Inferior parietal cortex (tissue), 1 donor: ENCODE data around the gene CRLF1.
A peak's percentile ranks its signal among the peaks of the same experiment; 100 is the strongest.

Experiments used
- DNase-seq: peaks from one replicate; pipeline ENCODE4 v3.0.0-alpha.2; 2016; ENCODE audit errors: extremely low spot score

Gene CRLF1, protein sequence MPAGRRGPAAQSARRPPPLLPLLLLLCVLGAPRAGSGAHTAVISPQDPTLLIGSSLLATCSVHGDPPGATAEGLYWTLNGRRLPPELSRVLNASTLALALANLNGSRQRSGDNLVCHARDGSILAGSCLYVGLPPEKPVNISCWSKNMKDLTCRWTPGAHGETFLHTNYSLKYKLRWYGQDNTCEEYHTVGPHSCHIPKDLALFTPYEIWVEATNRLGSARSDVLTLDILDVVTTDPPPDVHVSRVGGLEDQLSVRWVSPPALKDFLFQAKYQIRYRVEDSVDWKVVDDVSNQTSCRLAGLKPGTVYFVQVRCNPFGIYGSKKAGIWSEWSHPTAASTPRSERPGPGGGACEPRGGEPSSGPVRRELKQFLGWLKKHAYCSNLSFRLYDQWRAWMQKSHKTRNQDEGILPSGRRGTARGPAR

DNA sequence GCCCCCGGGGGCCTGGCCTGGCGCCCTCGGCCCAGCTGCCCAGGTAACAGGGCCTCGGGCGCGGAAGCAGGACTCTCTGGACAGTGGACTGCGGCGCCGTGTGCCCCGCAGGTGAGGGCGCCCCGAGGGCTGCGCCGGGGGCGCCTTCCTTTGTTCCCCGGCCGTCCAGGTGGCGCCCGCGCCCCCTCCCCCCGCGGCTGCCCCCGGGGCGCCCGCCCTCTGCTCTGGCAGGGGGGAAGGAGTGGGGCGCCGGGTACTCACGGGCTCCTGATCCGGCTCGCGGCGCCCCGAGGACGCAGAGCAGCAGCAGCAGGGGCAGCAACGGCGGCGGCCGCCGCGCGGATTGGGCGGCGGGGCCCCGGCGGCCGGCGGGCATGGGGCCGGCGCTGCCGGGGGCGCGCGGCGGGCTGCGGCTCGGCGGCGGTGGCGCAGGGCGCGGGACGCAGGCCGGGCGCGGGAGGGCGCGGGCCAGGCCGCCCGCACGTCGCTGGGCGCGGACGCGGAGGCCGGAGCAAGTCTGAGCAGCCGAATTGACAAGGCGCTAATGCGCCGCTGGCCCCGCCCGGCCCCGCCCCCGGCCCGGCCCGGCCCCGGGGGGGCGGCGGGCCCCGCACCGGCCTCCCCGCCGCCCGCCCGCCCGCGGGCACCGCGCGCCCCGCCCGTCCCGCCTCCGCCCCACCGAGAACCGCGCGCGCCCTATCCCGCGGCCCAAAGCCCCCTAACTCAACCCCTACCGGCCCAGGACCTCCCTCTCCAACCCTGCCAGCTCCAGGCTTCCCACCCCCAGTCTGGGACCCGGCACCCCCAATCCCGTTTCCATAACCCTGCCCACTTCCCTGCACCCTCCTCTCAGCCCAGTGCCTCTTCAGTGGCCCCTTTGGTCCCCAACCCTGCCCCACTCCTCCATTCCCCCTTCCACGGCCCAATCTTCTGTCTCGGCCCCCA lies at the start of gene CRLF1:
TSS of gene CRLF1 (minus strand) at position 519 of the 945 bp plus-strand sequence. CDS start at position 376, 143 bp downstream.
- no peak for DNase-seq

DNA sequence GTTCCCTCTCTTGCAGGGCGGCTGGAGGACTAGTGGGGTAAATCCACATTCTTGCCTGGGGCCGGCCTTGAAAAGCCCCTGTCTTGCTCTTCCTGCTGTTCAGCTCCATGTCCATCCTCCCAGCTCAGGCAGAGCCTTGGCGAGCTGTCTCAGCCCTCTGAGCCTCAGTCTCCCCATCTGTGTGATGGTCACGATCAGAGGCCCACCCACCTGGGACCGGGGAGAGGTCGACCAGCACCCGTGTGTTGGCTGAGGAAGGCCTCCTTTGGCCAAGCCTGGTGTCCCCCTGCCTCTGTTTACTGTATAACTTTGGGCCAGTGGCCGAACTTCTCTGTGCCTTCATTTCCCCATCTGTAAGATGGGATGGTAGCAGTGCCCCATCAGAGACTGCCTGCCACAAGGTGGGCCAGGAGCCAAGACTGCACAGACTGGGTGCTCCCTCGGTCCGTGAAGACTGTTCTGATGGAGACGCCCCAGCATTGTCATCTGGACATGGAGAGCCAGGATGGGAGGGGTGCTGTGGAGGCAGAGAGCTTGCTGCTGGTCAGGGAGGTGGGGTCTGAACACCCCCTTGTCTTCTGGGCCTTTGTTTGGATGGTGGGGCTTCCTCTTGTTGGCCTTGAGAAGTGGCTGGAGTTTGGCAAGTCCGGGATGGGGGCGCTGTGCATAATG lies 48.7 kb upstream of the CRLF1 start:
- DNase-seq, result no peak

DNA sequence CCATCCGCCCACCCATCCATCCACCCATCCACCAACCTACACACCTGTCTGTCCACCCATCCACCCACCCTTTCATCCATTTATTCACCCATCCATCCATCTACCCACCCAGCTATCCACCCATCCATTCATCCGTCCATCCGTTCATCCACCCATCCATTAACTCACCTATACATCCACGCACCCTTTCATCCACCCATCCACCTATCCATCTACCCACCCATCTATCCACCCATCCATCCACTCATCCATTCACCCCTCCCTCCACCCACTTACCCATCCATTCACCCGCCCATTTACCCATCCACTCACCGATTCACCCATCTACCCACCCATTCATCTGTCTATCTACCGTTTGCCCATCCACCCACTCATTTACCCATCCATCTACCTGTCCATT lies 47.9 kb upstream of the CRLF1 start:
- no peak for DNase-seq

DNA sequence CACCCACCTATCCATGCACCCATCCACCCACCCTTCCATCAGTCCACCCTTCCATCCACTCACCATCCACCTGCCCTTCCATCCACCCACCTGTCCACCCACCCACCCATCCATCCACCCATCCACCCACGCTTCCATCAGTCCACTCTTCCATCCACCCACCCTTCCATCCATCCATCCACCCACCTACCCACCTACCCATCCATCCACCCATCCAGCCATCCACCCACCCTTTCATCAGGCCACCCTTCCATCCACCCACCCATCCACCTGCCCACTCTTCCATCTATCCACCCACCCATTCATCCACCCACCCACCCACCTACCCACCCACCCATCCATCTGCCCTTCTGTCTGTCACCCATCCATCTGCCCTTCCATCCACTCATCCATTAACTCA lies 47.3 kb upstream of the CRLF1 start:
- DNase-seq, result no peak

DNA sequence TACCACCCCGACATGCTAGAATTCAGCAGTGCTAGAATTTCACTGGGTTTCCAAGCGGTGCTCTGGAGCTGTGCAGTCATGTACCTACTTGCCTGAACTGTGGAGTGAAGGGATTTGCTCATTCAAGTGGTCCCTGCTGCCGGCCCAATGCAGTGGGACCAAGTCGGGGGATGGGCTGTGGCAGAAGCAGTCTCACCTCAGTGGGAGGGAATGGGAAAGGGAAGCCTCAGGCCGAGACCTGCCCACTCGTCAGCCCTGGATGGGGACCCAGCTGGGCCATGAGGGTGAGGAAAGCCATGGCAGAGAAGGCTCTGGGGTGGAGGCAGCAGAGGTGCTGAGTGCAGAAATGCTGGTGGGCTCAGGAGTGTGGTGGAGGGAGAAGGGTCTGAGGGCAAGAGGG lies 45.1 kb upstream of the CRLF1 start:
- DNase-seq, result no peak

DNA sequence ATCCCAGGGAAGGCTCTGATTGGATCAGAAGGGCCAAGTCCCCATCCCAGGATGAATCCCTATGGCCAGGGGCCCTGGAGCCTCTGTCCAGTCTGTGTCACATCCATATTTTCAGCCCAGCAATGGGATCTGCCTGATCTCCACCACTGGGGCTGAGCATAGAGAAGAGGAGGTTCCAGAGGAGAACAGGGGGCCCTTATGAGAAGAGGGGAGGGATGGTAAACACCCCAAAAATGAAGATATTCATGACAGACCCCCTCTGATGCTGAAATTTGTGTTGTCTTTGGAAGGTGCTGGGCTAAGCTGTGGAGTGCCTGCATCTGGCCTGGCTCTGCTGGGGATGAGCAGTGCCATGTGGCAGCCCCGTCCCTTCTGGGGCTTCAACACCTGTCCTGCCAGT lies 44.7 kb upstream of the CRLF1 start:
- DNase-seq, result no peak

DNA sequence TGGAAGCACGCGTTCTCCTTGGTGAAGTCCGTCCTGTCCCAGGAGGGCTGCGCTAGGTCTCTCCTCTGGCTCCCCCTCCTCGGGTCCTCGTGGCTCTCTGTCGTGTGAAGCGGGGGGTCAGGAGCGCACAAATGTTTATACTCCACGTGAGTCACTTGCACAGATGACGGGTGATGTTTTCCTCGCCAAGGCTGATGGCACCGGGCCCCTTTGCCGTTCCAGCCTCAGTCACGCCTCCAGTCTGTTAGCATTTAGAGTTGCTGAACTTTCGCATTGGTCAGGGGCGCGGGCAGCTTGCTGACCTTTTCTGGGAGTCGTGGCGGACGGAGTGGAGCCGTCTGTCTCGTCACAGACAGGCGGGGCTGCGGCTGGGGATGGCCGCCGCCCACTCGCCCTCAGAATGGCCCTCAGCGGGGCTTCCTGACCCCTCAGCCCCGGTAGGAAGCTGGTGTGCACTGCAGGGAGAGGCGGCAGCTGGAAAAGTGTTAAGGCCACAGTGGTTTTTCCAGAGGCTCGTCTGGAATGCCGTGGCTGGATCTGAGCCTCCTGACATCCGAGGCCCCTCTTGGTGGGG lies 44.0 kb upstream of the CRLF1 start:
- DNase-seq, result no peak

DNA sequence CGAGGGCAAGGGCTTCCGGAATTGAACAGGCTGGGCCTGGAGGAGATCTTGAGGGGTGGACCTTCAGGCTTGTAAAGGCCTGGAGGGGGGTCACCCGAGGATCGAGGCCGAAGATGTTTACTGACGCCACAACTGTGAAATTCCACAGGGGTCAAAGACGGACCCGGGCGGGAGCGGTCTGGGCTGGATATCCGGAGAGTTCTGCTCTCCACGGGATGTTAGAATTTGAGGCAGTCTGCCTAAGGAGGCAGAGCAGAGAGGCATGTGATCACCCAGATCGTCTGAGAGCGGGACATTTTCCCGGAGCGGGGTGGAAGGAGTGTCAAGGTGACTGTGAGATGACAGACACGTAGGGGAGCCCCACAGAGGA lies 43.4 kb upstream of the CRLF1 start:
- no peak for DNase-seq

DNA sequence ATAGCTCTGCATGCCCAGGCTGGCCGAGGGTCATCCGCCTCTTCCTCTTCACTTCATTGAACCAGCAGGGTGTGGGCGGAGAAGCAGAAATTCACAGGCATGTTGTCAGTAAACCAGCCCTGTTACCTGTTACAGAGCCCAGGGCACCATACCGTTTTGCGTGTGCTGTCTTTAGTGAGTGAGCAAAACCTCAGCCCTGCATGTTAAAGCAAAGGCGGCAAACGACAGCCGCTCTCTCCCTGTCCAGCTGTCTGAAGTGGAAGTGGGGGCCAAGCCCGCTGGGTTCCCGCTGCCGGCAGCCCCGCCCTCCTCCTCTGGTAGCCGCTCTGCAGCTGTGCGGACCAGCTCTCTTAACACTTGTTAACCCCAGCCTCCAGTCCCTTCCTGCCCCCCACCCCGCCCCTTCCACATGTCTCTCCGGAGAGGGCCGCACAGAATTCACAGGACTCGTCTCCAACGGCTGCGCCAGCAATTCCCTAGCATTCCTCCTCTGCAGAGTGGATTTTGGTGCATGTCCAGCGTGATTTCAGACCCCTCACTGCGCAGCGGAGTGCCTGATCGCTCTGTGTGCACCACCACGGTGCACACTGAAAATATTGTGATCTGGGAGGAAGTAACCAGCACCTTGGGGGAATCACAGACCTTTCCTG lies 42.9 kb upstream of the CRLF1 start:
- no peak for DNase-seq

DNA sequence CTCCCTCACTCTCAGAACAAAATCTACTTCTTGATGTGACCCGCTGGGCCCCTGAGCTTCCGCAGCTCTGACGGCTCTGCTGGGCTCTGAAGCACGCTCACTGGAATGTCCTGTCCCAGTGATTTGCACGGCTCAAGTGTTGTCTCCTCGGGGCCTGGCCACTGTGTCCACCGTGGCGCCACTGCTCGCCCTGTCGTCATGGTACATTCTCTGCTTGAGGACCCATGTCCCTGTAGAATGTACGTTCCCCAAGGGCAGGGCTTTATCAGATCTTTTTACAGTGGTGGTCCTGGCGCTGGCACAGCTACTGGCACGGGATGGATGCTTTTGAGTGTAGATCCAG lies 42.3 kb upstream of the CRLF1 start:
- DNase-seq, result no peak

DNA sequence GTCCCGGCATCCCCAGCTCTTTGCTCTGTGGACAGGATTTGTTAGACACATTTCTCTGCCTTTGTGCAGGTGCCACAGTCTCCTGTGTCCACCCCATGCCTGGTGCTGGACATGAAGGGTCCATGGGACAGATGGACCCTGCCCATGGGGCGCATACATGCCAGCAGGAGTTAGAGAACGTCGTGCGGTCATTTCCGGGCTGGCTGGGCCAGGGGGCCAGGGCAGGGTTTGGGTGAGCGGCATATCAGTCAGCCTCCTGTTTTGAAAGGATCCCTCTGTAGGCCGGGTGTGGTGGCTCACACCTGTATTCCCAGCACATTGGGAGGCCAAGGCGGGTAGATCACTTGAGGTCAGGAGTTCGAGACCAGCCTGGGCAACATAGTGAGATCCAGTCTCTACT lies 41.2 kb upstream of the CRLF1 start:
- no peak for DNase-seq

DNA sequence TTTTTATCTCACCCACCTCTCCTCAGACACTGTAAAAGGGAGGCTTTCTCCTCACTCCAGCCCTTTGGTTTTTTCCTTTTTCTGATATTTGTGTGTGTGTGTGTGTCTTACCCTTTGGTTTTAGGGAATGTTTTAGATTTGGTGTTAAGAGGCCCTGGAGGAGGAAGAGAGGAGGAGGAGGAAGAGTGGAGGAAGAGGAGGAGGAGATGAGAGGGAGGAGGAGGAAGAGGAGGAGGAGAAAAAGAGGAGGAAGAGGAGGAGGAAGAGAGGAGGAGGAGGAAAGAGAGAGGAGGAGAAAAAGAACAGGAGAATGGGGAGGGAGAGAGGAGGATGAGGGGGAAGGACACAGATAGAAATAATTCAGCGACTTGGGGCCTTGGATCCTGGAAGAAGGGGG lies 40.8 kb upstream of the CRLF1 start:
- no peak for DNase-seq

DNA sequence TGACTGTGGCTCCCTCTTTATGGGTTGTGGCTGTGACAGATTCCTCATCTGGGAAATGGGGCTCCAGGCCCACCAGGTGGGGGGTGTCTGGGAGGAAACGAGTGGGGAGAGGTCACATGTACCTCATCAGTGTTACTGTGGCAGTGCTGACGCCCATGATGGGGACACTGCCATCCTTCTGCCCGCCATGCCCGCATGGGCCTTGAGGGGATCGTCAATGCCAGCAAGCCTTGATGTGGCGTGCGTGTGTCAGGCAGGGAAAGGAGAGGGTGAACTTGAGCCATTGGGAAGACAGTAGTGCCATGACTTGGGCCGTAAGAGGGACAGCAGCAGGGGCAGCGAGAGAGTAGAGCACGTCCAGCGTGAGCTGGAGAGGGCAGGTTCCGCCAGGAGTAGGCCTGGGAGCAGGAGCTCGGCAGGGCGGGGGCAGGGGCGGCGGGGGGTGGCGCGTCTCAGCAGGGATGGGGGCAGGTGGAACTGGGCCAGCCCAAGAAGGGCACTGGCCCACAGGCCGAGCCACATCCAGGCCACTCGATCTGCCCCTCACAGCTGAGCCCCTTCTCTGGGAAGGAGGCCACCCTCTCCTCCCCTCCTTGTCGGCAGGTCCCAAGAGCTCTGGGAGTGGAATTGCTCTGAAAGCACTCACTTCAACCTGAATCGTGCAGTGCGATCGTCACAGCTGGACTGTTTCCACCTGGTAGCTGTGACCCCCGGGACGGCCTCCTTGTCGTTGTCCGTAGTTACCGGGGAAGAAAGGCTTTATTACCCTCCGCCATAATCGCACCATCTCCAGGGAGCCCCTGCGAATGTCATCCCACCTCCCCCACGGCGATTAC lies 40.2 kb upstream of the CRLF1 start:
- DNase-seq, result no peak

DNA sequence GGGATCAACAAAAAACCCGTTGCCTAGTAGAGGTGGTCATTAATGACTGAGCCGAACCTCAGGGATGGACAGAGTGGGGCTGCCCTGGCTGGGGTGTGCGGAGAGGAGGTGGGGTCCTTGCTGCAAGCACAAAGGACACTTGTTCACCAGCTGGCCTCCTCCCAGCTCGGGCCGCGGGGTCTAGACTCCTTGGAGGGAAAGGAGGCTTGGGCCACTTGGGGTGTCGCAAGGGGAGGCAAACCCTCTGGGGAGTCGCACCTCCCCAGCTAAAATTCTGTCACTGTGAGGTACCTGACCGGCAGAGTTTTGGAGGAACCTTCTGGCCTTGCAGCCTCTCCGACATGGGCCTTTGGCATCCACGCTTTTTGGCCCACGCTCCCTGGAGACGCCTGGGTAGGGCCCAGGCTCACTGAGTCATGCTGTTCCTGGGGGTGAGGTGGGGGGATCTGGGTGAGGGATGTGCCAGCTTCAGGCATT lies 38.5 kb upstream of the CRLF1 start:
- peak; percentile 38 for DNase-seq

DNA sequence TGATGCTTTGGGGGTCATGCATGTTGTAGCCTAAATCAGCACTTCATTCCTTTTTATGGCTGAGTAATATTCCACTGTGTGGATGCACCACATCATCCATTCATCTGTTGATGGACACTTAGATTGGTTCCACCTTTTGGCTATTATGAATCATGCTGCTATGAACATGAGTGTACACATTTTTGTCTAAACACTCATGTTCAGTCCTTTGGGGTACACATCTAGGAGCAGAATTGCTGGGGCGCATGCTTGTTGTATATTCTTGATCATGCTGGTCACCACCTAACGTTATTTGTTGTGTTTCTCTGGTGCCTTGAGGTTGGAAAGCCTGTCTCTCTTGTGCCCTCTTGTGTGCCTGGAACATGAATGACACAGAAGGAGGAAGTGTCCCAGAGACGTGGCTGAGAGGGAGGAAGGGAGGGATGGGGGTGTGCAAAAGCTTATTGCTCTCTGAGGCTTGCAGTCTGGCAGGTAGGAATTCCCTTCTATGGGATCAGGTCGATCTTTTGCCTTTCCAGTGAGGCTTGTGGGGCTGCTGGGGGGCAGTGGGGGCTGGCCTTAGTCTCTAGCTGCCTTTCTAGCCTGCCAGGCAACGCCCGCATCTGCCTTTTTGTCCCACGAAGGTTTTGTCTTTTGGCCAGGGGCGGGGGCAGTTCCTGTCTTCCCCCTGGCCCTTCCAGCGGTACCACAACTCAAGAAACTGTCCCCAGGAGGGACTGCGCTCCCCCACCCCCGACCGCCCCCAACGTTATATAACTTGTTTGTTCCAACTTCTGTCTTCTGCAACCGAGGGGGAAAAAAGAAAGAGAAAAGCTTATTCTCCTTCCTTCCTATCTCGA lies 37.8 kb upstream of the CRLF1 start:
- DNase-seq, result peak; percentile 50

DNA sequence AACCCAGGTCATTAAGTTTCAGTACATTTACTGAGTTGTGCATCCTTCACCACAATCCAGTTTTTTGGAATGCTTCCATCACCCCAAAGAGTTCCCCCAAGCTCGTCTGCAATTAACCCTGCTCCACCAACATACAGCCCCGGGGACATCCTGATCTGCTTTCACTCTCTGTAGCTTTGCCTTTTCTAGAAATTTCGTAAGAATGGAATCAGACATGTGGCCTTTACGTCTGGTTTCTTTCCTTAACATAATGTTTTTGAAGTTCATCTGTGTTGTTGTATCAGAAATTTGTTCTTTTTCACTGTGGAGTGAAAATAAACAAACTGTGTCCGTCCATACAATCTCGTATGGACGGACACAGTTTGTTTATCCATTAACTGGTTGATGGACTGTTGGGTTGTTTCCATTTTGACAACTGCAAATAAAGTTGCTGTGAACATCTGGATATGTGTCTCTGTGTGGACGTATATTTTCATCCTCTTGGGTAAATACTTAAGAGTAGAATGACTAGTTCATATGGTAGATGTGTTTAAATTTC lies 33.2 kb upstream of the CRLF1 start:
- DNase-seq, result no peak

DNA sequence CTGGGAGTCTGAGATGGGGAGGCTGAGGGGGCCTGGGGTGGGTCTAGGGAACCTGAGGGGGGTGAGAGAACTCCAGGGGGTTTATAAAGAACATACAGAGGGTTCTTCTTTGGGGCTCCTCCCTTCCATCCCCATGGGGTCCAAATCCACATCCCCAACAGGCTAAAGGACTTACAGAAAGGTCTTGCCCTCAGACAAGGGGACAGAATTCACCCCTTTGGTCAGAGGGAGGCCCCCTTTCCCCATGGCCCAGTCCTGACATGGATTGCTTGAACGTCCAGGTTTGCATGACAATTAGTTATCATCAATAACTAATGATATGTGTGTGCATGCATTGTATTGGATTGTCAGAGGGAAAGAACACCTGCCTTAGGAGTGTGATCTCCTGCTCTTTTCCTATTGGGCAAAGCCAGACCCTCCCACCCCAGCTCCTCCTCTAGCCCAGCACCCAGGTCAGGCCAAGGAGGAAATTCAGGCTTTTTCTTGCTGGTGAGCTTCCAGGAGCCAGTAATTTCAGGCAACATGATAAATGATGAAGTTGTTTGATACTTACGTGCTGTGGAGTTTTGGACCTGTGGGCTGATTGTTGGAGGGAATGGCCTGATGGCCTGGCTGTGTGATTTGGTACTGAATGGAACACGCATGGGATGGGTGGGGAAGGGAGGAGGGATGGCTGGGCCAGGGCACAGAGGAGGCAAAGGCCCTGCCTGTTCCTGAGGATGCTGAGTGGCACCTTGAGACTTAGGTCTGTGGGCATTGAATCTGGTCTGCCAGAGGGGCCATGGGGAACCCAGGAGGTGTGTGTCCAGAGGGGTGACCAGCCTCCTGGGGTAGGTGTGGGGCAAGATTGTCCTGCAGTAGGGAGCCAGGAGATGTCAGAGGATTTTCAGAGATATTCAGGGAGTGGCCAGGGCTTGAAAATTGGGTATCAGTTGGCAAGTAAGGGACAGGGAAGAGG lies 31.4 kb upstream of the CRLF1 start:
- DNase-seq, result no peak

DNA sequence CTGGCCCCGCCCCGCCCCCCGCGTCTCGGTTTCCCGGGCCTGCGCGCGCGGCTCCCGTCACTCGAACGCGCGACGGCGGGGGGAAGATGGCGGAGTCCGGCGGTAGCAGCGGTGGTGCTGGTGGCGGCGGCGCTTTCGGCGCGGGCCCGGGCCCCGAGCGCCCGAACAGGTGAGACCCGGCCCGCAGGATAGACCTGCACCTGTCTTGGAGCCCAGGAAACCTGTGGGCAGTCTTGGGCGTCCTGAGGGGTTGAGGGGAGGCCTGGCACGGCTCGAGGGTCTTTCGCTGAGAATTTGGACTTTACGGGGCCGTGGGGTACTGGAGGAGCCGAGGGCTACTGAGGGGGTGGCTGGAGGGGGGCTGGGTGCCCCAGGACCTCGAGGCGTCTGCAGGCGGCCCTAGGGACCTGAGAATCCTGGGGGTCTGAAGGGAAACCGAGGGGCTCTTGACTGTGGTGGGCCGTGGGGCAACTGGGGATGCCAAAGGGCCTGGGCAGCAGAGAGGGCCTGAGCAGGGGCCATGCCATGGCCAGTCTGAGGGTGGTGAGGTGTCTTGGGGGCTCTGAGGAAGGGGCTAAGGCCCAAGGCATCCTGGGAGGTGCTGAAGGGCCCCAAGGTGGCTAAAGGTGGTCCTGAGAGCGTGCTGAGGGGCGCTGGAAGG lies 30.5 kb upstream of the CRLF1 start, which contains the start of gene KLHL26:
TSS of gene KLHL26 (plus strand) at position 60 of the 661 bp plus-strand sequence. CDS start at position 87, 27 bp downstream.
- DNase-seq, result no peak
